ENCODE data around the gene ARID3A.
A peak's percentile ranks its signal among the peaks of the same experiment; 100 is the strongest.

The ARID3A gene

DNA sequence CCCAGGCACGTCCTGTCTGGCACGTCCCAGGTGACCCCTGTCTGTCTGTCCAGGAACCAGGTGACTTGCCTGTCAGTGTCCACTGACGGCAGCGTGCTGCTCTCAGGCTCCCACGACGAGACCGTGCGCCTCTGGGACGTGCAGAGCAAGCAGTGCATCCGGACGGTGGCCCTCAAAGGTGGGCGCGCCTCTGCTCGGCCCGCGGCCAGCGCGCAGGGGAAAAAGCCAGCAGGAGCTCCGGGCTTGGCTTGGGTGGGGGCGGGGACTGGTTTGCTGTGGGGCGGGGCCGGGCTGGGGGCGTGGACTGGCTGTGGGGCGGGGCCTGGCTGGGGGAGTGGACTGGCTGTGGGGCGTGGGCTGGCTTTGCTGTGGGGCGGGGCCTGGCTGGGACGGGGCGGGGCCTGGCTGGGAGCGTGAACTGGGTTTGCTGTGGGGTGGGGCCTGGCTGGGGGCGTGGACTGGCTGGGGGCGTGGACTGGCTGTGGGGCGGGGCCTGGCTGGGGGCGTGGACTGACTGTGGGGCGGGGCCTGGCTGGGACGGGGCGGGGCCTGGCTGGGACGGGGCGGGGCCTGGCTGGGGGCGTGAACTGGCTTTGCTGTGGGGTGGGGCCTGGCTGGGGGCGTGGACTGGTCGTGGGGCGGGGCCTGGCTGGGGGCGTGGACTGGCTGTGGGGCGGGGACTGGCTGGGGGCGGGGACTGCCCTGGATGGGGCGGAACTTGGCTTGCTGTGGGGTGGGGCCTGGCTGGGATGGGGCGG lies 65.5 kb downstream of the ARID3A start:
- DNase-seq: no peak

- no peak for DNase-seq
These were observed 66.3 kb downstream of the ARID3A start for GRCh38 chr19:991932-992669.

GRCh38 chr19:992670-993055 lies 66.8 kb downstream of the ARID3A start:
- no peak for DNase-seq

DNA sequence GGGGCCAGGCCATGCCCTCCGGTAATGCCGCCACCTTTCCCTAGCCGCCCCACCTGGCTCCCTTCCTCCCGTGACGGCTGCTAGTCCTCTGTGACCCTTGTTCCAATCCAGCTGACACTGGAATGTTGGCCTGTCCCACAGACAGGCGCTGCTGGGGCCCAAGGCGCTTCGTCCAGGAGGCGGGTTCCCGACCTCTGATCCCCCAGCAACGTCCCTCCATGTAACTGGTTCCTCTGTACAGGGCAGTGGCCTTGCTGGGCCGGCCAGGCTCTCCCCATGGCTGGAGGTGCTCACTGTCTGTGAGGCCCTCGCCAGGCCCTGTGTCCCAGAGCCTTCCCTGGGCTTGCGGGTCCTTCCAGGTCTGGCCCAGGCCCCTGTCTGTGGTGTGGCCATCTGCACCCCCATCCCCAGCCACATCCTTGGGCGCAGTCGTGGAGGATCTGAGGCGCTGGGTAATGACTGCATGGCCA lies 67.6 kb downstream of the ARID3A start:
- no peak for DNase-seq

DNA sequence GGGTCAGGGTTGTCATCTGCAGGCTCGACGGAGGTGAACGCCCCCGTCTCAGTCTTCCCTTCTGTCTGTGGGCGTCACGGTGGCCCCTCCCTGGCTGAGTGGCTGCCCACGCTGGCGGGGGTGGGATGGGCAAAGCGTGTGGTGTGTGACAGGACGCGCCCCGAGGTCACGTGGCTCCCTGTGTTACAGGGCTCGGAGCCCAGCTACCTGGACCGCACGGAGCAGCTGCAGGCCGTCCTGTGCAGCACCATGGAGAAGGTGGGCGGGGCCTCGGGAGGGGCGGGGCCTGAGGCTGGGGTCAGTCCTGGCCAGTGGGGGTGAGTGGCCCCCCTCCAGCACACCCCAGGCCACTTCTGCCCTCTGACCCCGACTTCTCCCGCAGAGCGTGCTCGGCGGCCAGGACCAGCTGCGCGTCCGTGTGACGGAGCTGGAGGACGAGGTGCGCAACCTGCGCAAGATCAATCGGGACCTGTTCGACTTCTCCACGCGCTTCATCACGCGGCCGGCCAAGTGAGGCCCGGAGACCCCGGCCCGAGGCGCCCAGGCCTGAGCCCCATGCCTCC lies 68.1 kb downstream of the ARID3A start:
- no peak for DNase-seq

DNA sequence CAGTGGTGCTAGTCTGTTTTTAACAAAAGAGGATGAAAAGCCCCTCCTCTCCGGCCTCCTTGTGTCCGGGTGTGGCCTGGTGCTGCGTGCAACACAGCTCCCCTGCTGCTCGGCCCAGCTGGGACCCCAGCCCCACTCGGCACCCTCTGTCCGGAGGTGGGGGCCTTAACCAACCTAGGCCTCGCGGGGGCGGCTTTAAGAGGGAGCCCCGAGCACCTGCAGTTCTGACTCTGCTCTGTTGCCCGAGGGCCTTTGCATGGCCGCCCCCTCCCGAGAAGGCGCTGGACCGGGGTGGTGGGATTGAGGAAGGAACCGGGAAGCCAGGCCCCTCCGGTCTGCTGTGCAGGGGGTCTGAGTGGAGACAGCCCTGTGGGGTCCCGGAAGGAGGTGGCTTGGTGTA lies 68.7 kb downstream of the ARID3A start:
- DNase-seq: no peak

DNA sequence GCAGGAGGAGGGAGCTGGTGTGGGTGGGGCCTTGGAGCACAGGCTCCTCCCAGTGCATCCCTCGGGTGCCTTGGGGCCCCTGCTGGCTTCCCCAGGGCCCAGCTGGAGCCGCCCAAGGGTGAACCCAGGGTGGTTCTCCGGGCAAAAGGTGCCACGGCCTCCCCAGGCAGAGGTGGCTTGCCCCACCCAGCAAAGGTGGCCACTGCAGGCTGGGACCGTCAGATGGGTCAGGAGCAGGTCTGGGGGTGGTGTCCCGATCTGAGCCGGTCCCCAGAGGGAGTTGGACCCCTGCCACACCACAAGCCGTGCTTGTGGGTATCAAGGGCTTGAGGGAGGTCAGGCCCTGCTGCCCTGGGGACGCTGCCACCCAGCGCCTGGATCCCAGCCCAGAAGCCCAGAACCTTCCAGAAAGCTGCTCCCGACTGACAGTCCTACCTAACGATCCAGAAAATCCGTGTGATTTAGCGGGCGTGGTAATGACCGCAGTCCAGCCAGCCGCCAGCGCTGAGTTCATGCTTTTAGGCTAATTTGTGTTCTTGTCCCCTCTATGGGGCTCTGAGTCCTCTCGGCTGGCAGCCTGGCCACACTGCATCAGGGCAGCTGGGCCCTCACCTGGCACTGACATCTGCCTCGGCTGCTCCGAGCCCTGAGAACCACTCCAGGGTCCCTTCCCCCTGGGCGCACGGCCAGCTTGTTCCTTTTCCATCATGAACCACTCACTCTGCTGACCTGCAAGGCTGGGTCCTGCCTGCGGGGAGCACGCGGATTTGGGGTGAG lies 69.4 kb downstream of the ARID3A start:
- peak; percentile 71 for DNase-seq

DNA sequence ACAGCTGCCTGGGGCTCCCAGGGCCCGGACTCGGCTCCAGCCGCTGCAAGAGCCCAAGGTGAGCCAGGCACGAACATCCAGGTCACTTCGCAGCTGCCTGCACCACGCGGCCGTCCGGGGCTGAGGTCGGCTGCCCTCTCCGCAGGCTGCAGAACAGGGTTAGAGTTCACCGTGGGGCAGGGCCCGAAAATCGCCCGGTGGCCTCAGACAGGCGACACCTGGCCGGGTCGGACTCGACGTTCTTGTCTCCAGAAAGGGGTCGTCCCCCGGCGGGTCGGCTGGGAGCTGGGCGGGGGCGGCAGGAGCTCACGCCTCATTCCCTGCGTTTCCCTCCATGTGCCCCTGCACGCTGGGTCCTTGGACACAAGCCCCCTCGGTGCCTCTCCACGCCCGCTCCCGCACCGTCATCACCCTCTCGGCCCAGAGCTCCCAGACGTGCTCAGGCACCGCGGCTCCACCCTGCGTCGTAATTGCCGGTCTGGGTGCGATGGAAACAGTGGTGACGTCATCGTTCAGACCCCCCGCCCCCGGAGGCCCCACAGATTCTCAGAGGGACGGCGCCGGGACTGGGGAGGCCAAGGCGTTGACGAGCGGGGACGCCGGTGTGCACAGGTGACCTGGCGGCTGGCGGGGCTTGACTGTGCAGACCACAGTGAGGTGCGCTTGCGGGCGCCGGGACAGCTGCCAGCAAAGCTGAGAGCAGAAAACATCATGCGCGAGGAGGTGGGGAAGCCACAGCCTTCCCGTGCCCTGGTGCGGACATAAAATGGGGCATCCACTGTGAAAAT lies 70.4 kb downstream of the ARID3A start:
- no peak for DNase-seq

GRCh38 chr19:998064-998463 lies 72.2 kb downstream of the ARID3A start:
- no peak for DNase-seq

GRCh38 chr19:999379-999719 lies 73.5 kb downstream of the ARID3A start:
- no peak for DNase-seq

- DNase-seq: no peak
These were observed 74.3 kb downstream of the ARID3A start, which contains the start of gene GRIN3B for GRCh38 chr19:1000095-1000494. Gene GRIN3B (plus strand): TSS chr19:1000419. CDS start chr19:1000438, 19 bp downstream.

DNA sequence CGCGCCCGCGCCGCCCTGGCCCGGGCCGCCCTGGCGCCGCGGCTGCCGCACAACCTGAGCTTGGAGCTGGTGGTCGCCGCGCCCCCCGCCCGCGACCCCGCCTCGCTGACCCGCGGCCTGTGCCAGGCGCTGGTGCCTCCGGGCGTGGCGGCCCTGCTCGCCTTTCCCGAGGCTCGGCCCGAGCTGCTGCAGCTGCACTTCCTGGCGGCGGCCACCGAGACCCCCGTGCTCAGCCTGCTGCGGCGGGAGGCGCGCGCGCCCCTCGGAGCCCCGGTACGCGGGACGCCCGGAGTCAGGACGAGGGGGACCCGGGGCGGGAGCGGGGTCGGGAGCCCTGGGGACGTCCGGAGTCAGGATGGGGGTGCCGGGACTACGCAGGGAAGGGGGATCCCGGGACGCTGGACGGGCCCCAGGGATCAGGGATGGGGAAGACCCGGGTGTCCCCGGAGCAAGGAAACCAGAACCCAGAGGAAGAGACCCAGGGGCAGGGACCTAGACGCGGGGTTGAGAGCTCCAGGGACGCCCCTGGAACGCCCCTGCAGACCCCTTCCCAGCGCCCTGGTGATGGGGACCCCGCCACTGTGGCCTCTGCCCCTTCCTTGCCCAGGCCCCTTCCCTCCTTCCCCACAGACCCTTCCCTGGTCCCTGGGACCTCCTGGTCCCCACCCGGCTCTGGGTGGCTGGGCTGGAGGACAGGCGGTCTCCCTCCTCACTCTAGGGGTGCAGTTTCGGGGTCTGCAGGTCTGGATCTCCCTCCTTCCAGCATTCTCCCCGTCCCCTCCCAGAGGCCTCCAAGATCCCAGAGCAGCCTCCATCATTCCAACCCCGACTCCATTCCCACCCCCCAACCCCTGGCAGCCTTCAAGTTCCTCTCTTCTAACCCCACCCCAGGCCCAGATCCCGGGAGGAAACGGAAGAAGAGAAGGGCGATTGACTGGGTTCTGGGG lies 75.0 kb downstream of the ARID3A start:
- no peak for DNase-seq

DNA sequence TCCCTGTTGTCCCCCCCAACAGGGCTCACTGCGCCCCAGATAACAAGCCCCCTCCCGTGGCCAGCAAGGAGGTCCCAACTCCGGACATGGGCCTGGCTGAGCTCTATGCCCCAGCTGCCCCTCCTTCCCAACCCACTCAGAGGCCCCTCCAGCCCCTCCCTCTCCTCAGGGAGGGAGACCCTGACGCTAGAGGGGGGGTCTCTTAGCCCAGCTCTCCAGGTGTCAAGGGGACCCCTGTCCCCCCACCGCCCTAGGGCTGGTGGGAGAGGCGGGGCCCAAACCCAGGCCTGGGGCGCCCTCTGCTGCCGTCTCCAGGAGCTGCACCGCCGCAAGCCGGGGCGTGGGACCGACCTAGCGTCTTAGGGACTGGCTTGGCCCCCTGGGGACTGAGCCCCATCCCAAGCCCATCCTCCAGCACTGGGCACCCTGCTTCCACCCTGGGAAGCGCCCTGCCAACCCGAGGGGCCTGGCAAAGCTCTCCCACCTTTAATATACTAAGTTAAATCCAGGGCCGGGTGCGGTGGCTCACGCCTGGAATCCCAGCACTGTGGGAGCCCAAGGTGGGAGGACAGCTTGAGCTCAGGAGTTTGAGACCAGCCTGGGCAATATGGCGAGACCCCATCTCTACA lies 75.8 kb downstream of the ARID3A start:
- no peak for DNase-seq

- no peak for DNase-seq
These were observed 76.8 kb downstream of the ARID3A start for GRCh38 chr19:1002600-1002999.

DNA sequence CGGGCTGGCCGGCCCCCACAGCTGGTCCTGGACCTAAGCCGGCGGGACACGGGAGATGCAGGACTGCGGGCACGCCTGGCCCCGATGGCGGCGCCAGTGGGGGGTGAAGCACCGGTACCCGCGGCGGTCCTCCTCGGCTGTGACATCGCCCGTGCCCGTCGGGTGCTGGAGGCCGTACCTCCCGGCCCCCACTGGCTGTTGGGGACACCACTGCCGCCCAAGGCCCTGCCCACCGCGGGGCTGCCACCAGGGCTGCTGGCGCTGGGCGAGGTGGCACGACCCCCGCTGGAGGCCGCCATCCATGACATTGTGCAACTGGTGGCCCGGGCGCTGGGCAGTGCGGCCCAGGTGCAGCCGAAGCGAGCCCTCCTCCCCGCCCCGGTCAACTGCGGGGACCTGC lies 77.4 kb downstream of the ARID3A start:
- no peak for DNase-seq

GRCh38 chr19:1004204-1004802 lies 78.5 kb downstream of the ARID3A start:
- no peak for DNase-seq

- no peak for DNase-seq
These were observed 79.2 kb downstream of the ARID3A start for GRCh38 chr19:1004803-1005664.

DNA sequence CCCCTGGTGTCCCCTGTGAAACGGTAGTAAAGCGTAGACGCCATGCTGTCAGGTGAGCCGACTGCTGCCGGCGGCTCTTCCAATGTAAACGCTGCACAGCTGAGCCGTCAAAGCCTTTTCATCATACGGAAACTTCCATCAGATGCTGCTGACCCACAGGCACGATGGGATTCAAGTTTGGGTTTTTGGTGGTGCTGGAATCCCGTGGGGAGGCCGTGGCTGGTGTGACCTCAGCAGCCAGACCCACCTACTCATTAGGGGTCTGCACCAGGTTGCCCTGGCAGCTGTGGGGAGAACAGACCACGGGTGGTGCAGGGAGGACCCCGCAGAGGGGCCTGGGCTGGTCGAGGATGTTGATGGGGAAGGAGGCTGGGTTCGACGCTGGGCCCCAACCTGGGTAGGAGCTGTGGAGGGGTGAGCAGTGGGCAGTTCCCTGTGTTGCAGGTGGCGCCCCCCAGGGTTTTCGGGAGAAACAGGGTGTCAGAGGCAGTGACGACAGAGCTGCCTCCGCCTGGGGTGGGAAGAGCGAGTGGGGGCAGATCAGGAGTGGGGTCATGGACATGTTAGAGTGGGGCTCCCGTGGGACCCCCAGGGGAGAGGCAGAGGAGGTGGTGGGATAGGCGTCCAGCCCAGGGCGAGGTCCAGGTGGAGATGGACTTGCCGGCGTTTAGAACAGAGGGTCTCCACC lies 81.0 kb downstream of the ARID3A start:
- DNase-seq: no peak

Data from NCI-H2029 (cell line).